ENCODE results near the gene RAB19. TPM values are rescaled to one million over a fixed set of nuclear protein-coding genes. Genes with fewer than 3 reads are reported as not detected.
A peak's percentile ranks its signal among the peaks of the same experiment; 100 is the strongest.

RAB19 gene
- total and polyA plus RNA-seq, 2 of the 8 experiments (the other 6 are each of a cell fraction or from before 2014, with no cell fraction given) = 9.8 to 11.0 TPM

DNA sequence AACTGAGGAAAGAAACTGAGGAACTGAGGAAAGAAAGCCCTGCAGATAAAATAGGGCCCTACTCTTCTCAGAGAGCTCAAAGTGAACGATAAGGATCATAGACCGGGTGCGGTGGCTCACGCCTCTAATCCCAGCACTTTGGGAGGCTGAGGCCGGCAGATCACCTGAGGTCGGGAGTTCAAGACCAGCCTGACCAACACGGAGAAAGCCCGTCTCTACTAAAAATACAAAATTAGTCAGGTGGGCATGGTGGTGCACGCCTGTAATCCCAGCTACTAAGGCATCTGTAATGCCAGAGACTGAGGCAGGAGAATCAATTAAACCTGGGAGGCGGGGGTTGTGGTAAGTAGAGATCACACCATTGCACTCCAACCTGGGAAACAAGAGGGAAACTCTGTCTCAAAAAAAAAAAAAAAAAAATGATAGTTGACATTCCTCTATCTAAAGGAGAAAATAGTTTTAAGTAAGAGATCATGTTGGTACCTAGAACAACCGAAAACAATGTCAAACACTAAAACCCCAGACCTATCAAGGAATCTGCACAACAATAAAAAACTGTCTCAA is 72.9 kb downstream of the RAB19 start:
- Histone ChIP-seq H2AK5ac (ENCODE audit: low read depth, low read length) (no peak overlapping the region), H3K79me1 (ENCODE audit: low read depth, low read length) (peaks cover 3% of the 10 kb centered on the region; the same call in 1 of the 2 replicates), H2BK15ac (ENCODE audit: low read length) (no peak overlapping the region), H3K4me1 (replicated peaks in 1 of 4; ENCODE audit: control insufficient read depth in 3 of 4, insufficient read depth in 4 of 4, low read length in 3 of 4) (peaks cover 0 to 6% (median 1%) of the 10 kb centered on the region in 4 experiments; a peak in 2 of 7 replicates), H3K4me2 (ENCODE audit: insufficient read depth in 1 of 2, low read depth in 2 of 2, low read length in 2 of 2) (peak overlapping the region; percentile 68 to 70; a peak in 3 of 4 replicates), H3K9me3 (ENCODE audit: insufficient read depth in 2 of 2, low read depth in 1 of 2, low read length in 1 of 2) (no peaks in the 10 kb centered on the region), H4K8ac (ENCODE audit: extremely low read depth, insufficient read depth, low read length) (no peak overlapping the region), H4K5ac (ENCODE audit: insufficient read length, low read depth, low read length) (no peak overlapping the region), H3K4me3 (ENCODE audit: extremely low read depth in 1 of 4, insufficient read depth in 2 of 4, low read depth in 3 of 4, low read length in 4 of 4) (peak overlapping the region in 1 of 4 experiments; percentile 96; a peak in 1 of 8 replicates), H3K4ac (replicated peaks; ENCODE audit: insufficient read length, low read depth, low read length) (no peak overlapping the region), H3K18ac (ENCODE audit: extremely low read depth, low read length) (no peak overlapping the region), H4K20me1 (replicated peaks in 1 of 2; ENCODE audit: control insufficient read depth in 1 of 2, insufficient read depth in 2 of 2, low read length in 2 of 2) (peaks cover 2 to 4% of the 10 kb centered on the region in 2 experiments), H3K27ac (ENCODE audit: low read depth, low read length) (no peak overlapping the region), H4K91ac (replicated peaks; ENCODE audit: insufficient read length, low read length) (no peak overlapping the region), H3K14ac (ENCODE audit: insufficient read length) (no peak overlapping the region), H3K79me2 (ENCODE audit: control insufficient read depth in 1 of 2, insufficient read depth in 2 of 2, low read length in 2 of 2) (peaks cover 14 to 67% of the 10 kb centered on the region in 2 experiments), H2BK20ac (ENCODE audit: low read length) (no peak overlapping the region), H3K56ac (replicated peaks; ENCODE audit: insufficient read length, low read depth, low read length) (no peak overlapping the region), H3K23ac (ENCODE audit: insufficient read length) (no peak overlapping the region), H3K23me2 (ENCODE audit: low read depth, low read length) (0 out of 2 replicates have a peak, but pooled peaks cover 1% of the 10 kb centered on the region), H2BK120ac (replicated peaks; ENCODE audit: low read depth, low read length) (no peak overlapping the region), H3K9ac (replicated peaks in 1 of 4; ENCODE audit: extremely low read depth in 1 of 4, low read depth in 3 of 4, low read length in 3 of 4) (no peak overlapping the region), H3K36me3 (ENCODE audit: control insufficient read depth in 2 of 4, insufficient read depth in 4 of 4, low read length in 3 of 4) (no peaks in the 10 kb centered on the region), H2BK5ac (ENCODE audit: low read depth, low read length) (no peak overlapping the region), H2AFZ (ENCODE audit: low read length) (no peak overlapping the region), H3K27me3 (replicated peaks in 1 of 4; ENCODE audit: control insufficient read depth in 3 of 4, extremely low read depth in 1 of 4, insufficient read depth in 3 of 4, low read length in 3 of 4) (no peaks in the 10 kb centered on the region), H2BK12ac (ENCODE audit: low read depth, low read length) (no peak overlapping the region)
- ChIA-PET CTCF (ENCODE audit: partially characterized antibody) (interaction anchor here (0.6 to 8.9 kb wide), 18 partner anchors 9 to 176 kb away, joined by 3 to 67 read pairs (median 4); no protein-coding TSS in a partner anchor), POLR2A (ENCODE audit: partially characterized antibody) (interaction anchor here (0.6 to 2.1 kb wide), 4 partner anchors 9 to 17 kb away, joined by 3 to 5 read pairs (median 4); no protein-coding TSS in a partner anchor)
- 89% methylated on average over 11 of the region's 11 CpGs; no CpG with 5 or more reads in 1 of the 2 experiments for WGBS, 2 experiments (ENCODE audit: extremely low coverage in 1 of 2, insufficient coverage in 1 of 2, insufficient read length in 1 of 2, insufficient replicate concordance in 2 of 2, low coverage in 1 of 2, low lambda C conversion rate in 2 of 2, missing lambda C conversion rate in 1 of 2)
- DNase-seq (ENCODE audit: low read depth in 1 of 2, low spot score in 2 of 2) (no peak), FAIRE-seq (no peak)
- TF ChIP-seq RNF2 (IDR thresholded peaks at IDR 0.05; ENCODE audit: borderline replicate concordance, low read depth, low read length, missing control alignments, poor library complexity, severe bottlenecking) (no peak), GTF2F1 (IDR thresholded peaks at IDR 0.05; ENCODE audit: borderline replicate concordance, low read depth, low read length) (no peak)
- TF ChIP-seq, protein P1, sequence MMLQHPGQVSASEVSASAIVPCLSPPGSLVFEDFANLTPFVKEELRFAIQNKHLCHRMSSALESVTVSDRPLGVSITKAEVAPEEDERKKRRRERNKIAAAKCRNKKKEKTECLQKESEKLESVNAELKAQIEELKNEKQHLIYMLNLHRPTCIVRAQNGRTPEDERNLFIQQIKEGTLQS (IDR thresholded peaks at IDR 0.05; ENCODE audit: insufficient read depth, low read depth, low read length) = no peak
- TF ChIP-seq, protein P2, sequence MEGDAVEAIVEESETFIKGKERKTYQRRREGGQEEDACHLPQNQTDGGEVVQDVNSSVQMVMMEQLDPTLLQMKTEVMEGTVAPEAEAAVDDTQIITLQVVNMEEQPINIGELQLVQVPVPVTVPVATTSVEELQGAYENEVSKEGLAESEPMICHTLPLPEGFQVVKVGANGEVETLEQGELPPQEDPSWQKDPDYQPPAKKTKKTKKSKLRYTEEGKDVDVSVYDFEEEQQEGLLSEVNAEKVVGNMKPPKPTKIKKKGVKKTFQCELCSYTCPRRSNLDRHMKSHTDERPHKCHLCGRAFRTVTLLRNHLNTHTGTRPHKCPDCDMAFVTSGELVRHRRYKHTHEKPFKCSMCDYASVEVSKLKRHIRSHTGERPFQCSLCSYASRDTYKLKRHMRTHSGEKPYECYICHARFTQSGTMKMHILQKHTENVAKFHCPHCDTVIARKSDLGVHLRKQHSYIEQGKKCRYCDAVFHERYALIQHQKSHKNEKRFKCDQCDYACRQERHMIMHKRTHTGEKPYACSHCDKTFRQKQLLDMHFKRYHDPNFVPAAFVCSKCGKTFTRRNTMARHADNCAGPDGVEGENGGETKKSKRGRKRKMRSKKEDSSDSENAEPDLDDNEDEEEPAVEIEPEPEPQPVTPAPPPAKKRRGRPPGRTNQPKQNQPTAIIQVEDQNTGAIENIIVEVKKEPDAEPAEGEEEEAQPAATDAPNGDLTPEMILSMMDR (IDR thresholded peaks at IDR 0.05; ENCODE audit: control extremely low read depth in 1 of 3, insufficient read depth in 1 of 3, low read depth in 1 of 3, low read length in 3 of 3) = no peak

All from H1 (cell line).